ENCODE measurements around the gene RNF130.

The RNF130 gene

GRCh38 chr5:180085837-180086236, 14.3 kb upstream of the RNF130 start:
- DNase-seq (ENCODE audit: low read depth): no peak

- no peak for DNase-seq (ENCODE audit: low read depth)
Observed at GRCh38 chr5:180084638-180085561, 13.3 kb upstream of the RNF130 start.

GRCh38 chr5:180083529-180084060, 12.0 kb upstream of the RNF130 start:
- DNase-seq (ENCODE audit: low read depth): no peak

- DNase-seq (ENCODE audit: low read depth): no peak
Observed at GRCh38 chr5:180082633-180083420, 11.3 kb upstream of the RNF130 start.

- no peak for DNase-seq (ENCODE audit: low read depth)
Observed at GRCh38 chr5:180081481-180081880, 9.9 kb upstream of the RNF130 start.

GRCh38 chr5:180080486-180081280, 9.1 kb upstream of the RNF130 start:
- DNase-seq (ENCODE audit: low read depth): no peak

GRCh38 chr5:180079702-180080466, 8.3 kb upstream of the RNF130 start:
- DNase-seq (ENCODE audit: low read depth): no peak

- DNase-seq (ENCODE audit: low read depth): no peak
Observed at GRCh38 chr5:180078348-180078747, 6.8 kb upstream of the RNF130 start.

GRCh38 chr5:180077594-180078284, 6.2 kb upstream of the RNF130 start:
- no peak for DNase-seq (ENCODE audit: low read depth)

- DNase-seq (ENCODE audit: low read depth): no peak
Observed at GRCh38 chr5:180075703-180076102, 4.1 kb upstream of the RNF130 start.

- no peak for DNase-seq (ENCODE audit: low read depth)
Observed at GRCh38 chr5:180074462-180074861, 2.9 kb upstream of the RNF130 start.

GRCh38 chr5:180072556-180072955, 997 bp upstream of the RNF130 start:
- DNase-seq (ENCODE audit: low read depth): no peak

GRCh38 chr5:180072256-180072548, 643 bp upstream of the RNF130 start:
- DNase-seq (ENCODE audit: low read depth): no peak

GRCh38 chr5:180070756-180071530, 616 bp downstream of the RNF130 start:
- no peak for DNase-seq (ENCODE audit: low read depth)

- DNase-seq (ENCODE audit: low read depth): no peak
Observed at GRCh38 chr5:180069589-180070247, 1.8 kb downstream of the RNF130 start.

GRCh38 chr5:180068519-180069090, 3.0 kb downstream of the RNF130 start:
- no peak for DNase-seq (ENCODE audit: low read depth)

- DNase-seq (ENCODE audit: low read depth): no peak
Observed at GRCh38 chr5:180067986-180068385, 3.6 kb downstream of the RNF130 start.

GRCh38 chr5:180060192-180060591, 11.4 kb downstream of the RNF130 start:
- no peak for DNase-seq (ENCODE audit: low read depth)

- DNase-seq (ENCODE audit: low read depth): no peak
Observed at GRCh38 chr5:180059326-180059725, 12.2 kb downstream of the RNF130 start.

Measured in GM04503 (cell line).